Esophagus squamous epithelium (tissue), 5 donors: ENCODE measurements around the gene DARS2. TPM values are rescaled to one million over a fixed set of nuclear protein-coding genes. Genes with fewer than 3 reads are reported as not detected.

ENCODE experiments used
- DNase-seq: peaks from one replicate; lab custom pipeline; 2025; lab: John Stamatoyannopoulos, UW
- H3K27ac ChIP-seq, 4 donors: fragments of 200-600 bp; sonication (generic); one replicate each; pipeline ENCODE4 v1.5.1; 2016 to 2019; ENCODE audit warnings: mild to moderate bottlenecking in 1 of 4
- H3K27me3 ChIP-seq, 4 donors: fragments of 200-600 bp; sonication (generic); 1 replicate in 3 of 4; 2 replicates in 1 of 4; pipeline versions ENCODE4 v1.5.1 to v1.6.0; 2017 to 2021; ENCODE audit warnings: antibody characterized with exemption in 1 of 4
- H3K36me3 ChIP-seq, 3 donors: fragments of 200-600 bp; sonication (generic); one replicate each; pipeline ENCODE4 v1.5.1; 2016 to 2019
- H3K4me1 ChIP-seq, 3 donors: fragments of 200-600 bp; sonication (generic); one replicate each; pipeline ENCODE4 v1.5.1; 2017 to 2019
- H3K4me3 ChIP-seq, 4 donors: fragments of 200-600 bp; sonication (generic); 1 replicate in 3 of 4; 2 replicates in 1 of 4; pipeline ENCODE4 v1.5.1; 2016 to 2019; ENCODE audit warnings: mild to moderate bottlenecking in 2 of 4, moderate library complexity in 1 of 4
- H3K9me3 ChIP-seq, 3 donors: fragments of 200-600 bp; sonication (generic); one replicate each; pipeline ENCODE4 v1.5.1; 2016 to 2019
- CTCF ChIP-seq, 6 experiments: fragments of 450-650 bp in 4 of 6; fragments of 200-600 bp in 2 of 6; sonication (generic) in 2 of 6; IDR thresholded peaks; one replicate each; pipeline ENCODE4 v1.5.1; 2016 to 2019; ENCODE audit warnings: antibody characterized with exemption in 6 of 6, mild to moderate bottlenecking in 4 of 6, moderate library complexity in 4 of 6
- POLR2A ChIP-seq, 4 donors: fragments of 450-650 bp; IDR thresholded peaks; one replicate each; pipeline ENCODE4 v1.6.1; 2017; ENCODE audit warnings: antibody characterized with exemption in 4 of 4, mild to moderate bottlenecking in 4 of 4, moderate library complexity in 3 of 4
- WGBS, 2 donors: methylation state at CpG; one replicate each; pipeline ENCODE4 v1.1.5; 2018; 5-methylcytosine and 5-hydroxymethylcytosine counted together
- intact Hi-C: fragments of 100-400 bp; cut with DNase I; formaldehyde crosslinking; loops from one replicate; pipeline ENCODE4 v1.15.0; 2022
- total RNA-seq, 4 donors: library from RNA; depleted of rRNA; stranded (reverse); fragments of >200 nt; gene quantifications; one replicate each; pipeline ENCODE4 v1.1.0, GENCODE V29; 2016
- donor health status: DM: yes; HTN: yes; CAD: no.

Gene DARS2
- total RNA-seq, 4 donors from 2014 or later = 6.6 to 14.7 (median 9.9) TPM

- WGBS, 2 donors = 0 to 1% methylated on average over 12 to 19 of the region's 30 CpGs
- Histone ChIP-seq H3K27me3 (no peaks in the 10 kb centered on the region), H3K4me1 (peaks cover 0 to 61% (median 29%) of the 10 kb centered on the region in 3 donors), H3K36me3 (peaks cover 8 to 43% (median 13%) of the 10 kb centered on the region in 3 donors), H3K9me3 (no peaks in the 10 kb centered on the region), H3K4me3 (peak within 1 kb of the TSS; percentile 74 to 94 (median 81)), H3K27ac (peak within 1 kb of the TSS; percentile 94 to 99 (median 96))
- intact Hi-C loops = no loop called here
- DNase-seq = peak; percentile 98
- peak in 3 of 4 donors; percentile 95 to 97 (median 97) for TF ChIP-seq POLR2A (IDR thresholded peaks at IDR 0.05)
- TF ChIP-seq CTCF (IDR thresholded peaks at IDR 0.05) = no peak
These were observed 43.3 kb downstream of the DARS2 start, which contains the start of gene GAS5 for GRCh38 chr1:173867753-173868265. Gene GAS5, minus strand, starts transcription at chr1:173867989.

- DNase-seq = peak; percentile 78
- 0 to 1% methylated on average over 27 to 33 of the region's 53 CpGs for WGBS, 2 donors
- no peaks in the 10 kb centered on the region for H3K27me3 ChIP-seq
- peak within 1 kb of the TSS; percentile 94 to 99 (median 96) for H3K27ac ChIP-seq
- intact Hi-C loops = no loop called here
- TF ChIP-seq CTCF (IDR thresholded peaks at IDR 0.05) = no peak
- peak in 1 of 4 donors; percentile 19 for TF ChIP-seq POLR2A (IDR thresholded peaks at IDR 0.05)
- peaks cover 0 to 57% (median 29%) of the 10 kb centered on the region in 3 donors for H3K4me1 ChIP-seq
- peak within 1 kb of the TSS; percentile 74 to 94 (median 81) for H3K4me3 ChIP-seq
- H3K36me3 ChIP-seq = peaks cover 7 to 38% (median 8%) of the 10 kb centered on the region in 3 donors
- no peaks in the 10 kb centered on the region for H3K9me3 ChIP-seq
These were observed 44.0 kb downstream of the DARS2 start, which contains the start of gene ZBTB37 for GRCh38 chr1:173868266-173869020. Gene ZBTB37, plus strand, starts transcription at chr1:173868380. Its CDS starts 1,846 bp downstream, at chr1:173870226.

GRCh38 chr1:173869021-173869359 lies 44.5 kb downstream of the DARS2 start:
- Histone ChIP-seq H3K27me3 (no peaks in the 10 kb centered on the region), H3K27ac (peak overlapping the region; percentile 94 to 99 (median 96)), H3K36me3 (peaks cover 1 to 38% (median 4%) of the 10 kb centered on the region in 3 donors), H3K4me3 (peak overlapping the region; percentile 74 to 94 (median 81)), H3K9me3 (no peaks in the 10 kb centered on the region), H3K4me1 (peaks cover 0 to 57% (median 29%) of the 10 kb centered on the region in 3 donors)
- DNase-seq = no peak
- 1 to 2% methylated on average over 5 of the region's 5 CpGs for WGBS, 2 donors
- TF ChIP-seq CTCF (IDR thresholded peaks at IDR 0.05) = no peak
- TF ChIP-seq POLR2A (IDR thresholded peaks at IDR 0.05) = no peak
- intact Hi-C loops = no loop called here

- WGBS, 2 donors = 74 to 84% methylated on average over 9 to 13 of the region's 15 CpGs
These were observed 46.0 kb downstream of the DARS2 start for GRCh38 chr1:173870252-173871075.

More at GRCh38 chr1:173870252-173871075, 46.0 kb downstream of the DARS2 start:
- Histone ChIP-seq H3K27me3 (no peaks in the 10 kb centered on the region), H3K4me1 (peaks cover 0 to 45% (median 22%) of the 10 kb centered on the region in 3 donors), H3K27ac (peak overlapping the region; percentile 17 to 99 (median 66)), H3K4me3 (no peak overlapping the region), H3K9me3 (no peaks in the 10 kb centered on the region), H3K36me3 (peaks cover 0 to 36% (median 0%) of the 10 kb centered on the region in 3 donors)
- intact Hi-C loops = no loop called here
- no peak for TF ChIP-seq CTCF (IDR thresholded peaks at IDR 0.05)
- TF ChIP-seq POLR2A (IDR thresholded peaks at IDR 0.05) = no peak
- DNase-seq = no peak
